NCI-H2227 (cell line): ENCODE measurements around the gene TTLL13.

Experiments used
- DNase-seq: peaks from one replicate; lab custom pipeline; 2025; ENCODE audit not compliant: unreplicated experiment; lab: John Stamatoyannopoulos, UW

TTLL13 gene

GRCh38 chr15:90249203-90249863, at the start of gene TTLL13:
TTLL13 (plus strand) TSS chr15:90249556; CDS start chr15:90250631, 1,075 bp downstream.
- DNase-seq = peak; percentile 93

DNA sequence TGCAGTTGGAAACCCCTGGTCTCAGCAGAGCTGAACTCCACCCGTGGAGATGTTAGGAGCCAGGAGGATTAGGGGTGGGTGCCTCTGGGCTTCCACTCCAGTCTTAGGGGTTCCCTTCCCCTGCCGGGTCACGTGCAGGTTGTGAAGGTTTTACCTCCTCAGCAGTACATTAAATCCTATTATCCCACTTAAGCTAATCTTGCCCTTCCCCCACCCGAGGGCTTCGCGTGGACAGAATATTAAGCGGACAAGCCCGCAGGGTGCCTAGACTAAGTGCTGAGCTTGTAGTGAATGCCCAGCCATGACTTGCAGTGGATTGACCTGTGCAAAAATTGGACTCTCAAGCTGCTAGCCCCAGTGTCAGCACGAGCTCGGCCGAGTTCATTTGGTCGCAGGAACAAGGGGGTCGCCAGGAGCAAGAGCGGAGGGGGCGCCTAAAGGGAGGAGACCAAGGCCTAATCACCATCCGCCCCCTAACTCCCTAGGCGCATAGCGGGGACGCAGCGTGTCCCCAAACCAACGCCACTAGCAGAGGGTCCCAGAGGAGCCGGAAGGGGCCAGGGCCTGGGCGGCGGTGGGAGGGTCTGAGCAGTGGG, 48.7 kb upstream of the TTLL13 start:
- peak; percentile 19 for DNase-seq

GRCh38 chr15:90201130-90201943, 48.0 kb upstream of the TTLL13 start, which contains the start of gene SEMA4B:
SEMA4B (plus strand) TSS chr15:90201330; CDS start chr15:90201579, 249 bp downstream.
- DNase-seq = peak; percentile 74

GRCh38 chr15:90201944-90202375, 47.4 kb upstream of the TTLL13 start:
- peak; percentile 14 for DNase-seq

GRCh38 chr15:90202929-90203328, 46.4 kb upstream of the TTLL13 start:
- no peak for DNase-seq

- DNase-seq = no peak
These were observed 45.9 kb upstream of the TTLL13 start for GRCh38 chr15:90203473-90203872.

DNA sequence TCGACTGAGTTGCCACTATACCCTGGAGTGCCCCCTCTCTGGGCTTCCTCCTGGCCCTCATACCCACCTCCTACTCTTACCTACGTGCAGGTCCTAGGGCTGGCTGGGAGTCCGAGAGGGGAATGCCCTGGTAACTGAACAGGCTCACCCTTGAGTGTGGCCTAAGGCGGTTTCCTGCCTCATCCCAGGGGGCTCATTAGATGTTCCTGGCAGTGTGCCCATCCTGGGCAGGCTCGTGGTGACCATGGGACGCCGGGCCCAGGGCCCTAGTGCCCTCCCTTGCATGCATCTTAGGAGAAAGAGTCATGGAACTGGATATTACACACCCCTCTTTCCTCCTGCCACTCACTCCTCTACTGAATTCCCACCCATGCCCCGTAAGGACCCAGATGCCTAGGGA, 45.4 kb upstream of the TTLL13 start:
- peak; percentile 18 for DNase-seq

DNA sequence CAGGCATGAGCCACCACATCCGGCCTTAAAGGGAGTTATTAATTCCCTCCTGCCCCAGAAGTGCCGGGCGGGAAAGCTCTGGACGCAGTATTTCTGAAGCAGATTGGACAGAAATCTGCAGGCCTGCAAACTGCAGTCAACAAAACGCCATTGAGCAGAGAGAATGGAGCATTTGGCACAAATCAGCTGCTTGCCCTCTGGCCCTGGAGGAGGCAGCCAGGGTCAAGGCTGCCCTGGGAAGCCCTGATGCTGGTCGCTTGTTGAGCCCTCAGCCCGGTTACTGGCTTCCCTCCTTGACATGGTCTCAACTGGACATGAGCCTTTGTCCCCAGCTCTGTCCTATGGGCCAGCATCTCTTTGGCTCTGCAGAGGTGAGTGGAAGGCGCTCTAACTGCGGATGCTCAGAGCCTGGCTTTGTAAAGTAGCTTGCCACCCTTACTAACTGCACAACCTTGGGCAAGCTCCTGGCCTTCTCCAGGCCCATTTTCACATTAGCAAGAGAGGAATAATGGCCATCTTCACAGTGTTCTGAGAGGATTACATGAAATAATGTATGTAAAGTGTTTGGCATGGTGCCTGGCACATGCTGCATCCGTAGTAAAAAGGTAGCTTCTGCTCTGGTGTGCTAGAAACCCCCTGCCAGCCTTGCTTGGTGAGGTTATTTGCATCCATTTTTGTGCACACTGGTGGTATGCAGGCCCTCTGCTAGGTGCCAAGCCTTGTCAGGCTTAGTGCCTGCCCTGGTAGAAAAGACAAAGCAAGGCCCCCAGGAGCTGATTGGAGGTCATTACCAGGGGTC, 44.1 kb upstream of the TTLL13 start:
- no peak for DNase-seq

GRCh38 chr15:90205886-90206285, 43.5 kb upstream of the TTLL13 start:
- DNase-seq = no peak

DNA sequence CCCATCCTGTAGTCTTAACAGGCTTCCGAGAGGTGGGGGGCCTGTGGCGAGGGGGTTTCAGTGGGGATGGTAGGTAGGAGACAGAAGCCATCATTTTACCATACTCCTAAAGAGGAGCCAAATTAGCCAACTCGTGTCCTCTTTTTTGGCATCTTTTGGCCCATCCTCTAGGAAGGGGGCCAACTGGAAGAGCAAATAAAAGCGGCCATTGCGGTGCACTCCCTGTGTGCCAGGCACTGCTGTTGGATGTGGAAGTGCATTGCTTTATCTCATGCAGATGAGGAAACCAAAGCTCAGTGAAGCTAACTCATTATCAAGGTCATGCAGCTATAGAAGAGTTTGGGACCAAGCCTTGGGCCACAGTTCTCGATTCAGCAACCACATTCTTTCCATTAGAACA, 42.1 kb upstream of the TTLL13 start:
- no peak for DNase-seq

GRCh38 chr15:90208356-90208755, 41.0 kb upstream of the TTLL13 start:
- DNase-seq = no peak

DNA sequence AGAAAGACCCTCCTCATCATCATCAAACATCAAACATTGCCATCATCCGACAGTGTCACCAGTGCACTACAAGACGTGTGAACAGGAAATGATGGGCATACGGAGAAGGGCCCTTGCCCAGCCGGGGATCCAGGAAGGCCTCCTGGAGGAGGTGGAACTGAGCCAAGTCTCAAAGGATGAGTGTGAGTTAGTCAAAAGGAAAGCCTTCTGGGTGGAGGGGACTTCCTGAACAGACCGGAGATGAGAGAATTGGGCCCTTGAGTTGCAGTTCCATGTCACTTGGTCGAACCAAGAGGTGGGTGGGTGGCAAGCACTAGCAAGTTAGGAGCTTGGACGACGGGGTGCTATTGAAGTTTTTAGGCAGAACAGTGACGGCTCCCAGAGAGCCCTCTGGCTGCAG, 39.8 kb upstream of the TTLL13 start:
- DNase-seq = no peak

GRCh38 chr15:90210593-90210992, 38.8 kb upstream of the TTLL13 start:
- no peak for DNase-seq

- DNase-seq = no peak
These were observed 38.3 kb upstream of the TTLL13 start for GRCh38 chr15:90211009-90211408.

DNA sequence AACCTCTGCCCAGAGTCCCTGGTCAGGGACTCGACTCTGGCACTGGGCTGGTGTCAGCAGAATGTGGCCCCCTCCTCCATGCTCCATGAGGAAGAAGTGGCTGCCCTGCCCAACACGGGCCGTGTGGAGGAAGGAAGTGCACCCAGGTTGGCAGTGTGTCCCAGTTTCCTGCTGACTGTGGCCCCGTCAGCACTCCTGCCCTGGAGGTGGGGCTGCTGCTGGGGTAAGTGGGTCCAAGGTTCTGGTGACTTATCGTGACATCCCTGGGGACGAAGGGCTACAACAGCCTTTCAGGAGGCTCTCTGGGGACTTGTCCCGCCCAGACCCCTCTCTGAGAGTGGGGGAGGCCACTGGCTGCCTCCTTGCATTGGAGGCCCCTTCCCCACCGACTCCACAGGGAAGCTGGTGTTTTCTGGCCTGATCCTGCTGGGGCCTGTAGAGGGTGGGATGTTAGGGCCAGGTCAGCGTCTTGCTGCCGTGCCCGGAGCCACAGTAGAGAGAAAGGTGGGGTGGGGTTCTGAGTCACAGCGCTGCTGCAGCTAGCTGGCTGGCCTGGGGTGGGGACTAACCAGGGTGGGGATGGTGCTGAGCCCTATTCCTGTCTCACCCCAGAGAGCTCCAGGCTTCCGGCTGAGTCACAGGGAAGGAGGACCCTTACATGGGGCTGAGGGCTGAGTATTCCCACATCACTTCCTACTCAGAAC, 37.8 kb upstream of the TTLL13 start:
- no peak for DNase-seq

DNA sequence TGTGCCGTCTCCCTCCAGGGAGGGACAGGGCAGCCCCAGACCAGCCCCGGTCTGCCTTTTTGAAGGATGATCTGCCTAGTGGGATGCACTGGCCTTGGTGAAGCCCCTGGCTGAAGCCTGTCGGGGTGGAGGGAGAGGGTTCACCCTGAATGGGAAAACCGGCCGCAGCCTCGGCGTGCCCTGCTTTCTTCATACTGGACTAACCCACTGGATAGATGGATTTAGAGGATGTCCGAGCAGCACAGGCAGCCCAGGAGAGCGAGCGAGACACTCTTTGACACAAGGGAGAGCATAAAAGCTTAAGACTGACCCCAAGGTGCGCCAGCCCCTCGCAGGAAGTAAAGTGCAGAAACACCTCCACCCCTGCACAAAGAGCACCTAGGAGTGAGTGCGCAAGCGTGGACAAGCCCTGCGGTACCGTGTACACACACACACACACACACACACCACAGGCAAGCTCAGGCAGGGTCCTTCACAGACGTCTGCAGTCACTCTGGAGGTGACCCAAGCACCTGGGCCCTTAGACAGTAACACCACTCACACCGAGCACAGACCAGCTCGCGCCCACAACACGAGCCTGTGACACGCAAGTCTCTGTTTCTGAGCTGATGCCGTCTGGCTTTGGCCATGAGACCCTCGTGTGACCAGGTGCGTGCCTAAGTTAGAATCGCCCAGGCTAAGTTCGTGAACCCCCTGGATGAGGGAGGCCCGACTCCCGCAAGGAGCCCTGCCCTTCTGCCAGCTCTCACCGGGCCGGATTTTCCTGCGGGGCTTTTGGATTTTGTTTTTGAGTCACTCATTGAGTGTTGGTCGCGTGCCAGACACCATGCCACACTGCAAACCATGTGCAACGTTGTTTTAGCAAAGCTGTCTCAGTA, 36.9 kb upstream of the TTLL13 start:
- no peak for DNase-seq

- no peak for DNase-seq
These were observed 36.1 kb upstream of the TTLL13 start for GRCh38 chr15:90213122-90213817.

DNA sequence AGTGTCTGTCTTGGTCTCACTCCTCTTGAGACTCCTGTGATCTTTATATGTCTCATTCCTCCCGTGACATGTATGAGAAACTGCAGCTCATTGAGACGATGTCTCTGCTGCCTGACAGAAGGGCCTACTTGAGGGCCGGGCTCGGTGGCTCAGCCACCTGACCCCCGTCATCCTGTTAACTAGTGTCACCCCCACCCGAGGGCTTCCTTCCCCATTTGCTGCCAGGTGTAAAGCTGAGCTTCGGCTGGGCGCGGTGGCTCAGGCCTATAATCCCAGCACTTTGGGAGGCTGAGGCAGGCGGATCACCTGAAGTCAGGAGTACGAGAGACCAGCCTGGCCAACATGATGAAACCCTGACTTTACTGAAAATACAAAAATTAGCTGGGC, 35.5 kb upstream of the TTLL13 start:
- DNase-seq = no peak
